ENCODE results near the gene TRPM1. TPM values are rescaled to one million over a fixed set of nuclear protein-coding genes. Genes with fewer than 3 reads are reported as not detected.

TRPM1 gene
- total RNA-seq, 1 donor from 2014 or later = 0.93 TPM

DNA sequence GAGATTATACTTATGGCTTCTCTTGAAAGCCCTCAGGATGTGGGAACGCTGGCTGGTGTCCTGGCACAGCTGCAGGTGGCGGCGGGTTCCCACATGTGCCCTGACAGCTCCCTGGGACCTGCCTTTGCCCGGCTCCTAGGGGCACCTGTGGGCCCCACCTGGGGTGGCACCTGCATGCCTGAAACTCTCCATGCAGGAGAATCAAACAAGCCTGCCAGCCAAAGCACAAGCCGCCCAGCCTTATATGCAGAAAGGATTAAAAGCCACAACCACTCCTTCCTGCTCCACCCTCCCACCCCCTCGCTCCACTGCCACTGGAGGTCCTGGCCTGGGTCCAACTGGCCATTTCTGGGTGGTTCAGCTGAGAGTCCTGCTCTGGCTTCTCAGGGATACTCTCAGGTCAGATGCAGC is 18.1 kb downstream of the TRPM1 start:
- DNase-seq (ENCODE audit: low spot score) = no peak

DNA sequence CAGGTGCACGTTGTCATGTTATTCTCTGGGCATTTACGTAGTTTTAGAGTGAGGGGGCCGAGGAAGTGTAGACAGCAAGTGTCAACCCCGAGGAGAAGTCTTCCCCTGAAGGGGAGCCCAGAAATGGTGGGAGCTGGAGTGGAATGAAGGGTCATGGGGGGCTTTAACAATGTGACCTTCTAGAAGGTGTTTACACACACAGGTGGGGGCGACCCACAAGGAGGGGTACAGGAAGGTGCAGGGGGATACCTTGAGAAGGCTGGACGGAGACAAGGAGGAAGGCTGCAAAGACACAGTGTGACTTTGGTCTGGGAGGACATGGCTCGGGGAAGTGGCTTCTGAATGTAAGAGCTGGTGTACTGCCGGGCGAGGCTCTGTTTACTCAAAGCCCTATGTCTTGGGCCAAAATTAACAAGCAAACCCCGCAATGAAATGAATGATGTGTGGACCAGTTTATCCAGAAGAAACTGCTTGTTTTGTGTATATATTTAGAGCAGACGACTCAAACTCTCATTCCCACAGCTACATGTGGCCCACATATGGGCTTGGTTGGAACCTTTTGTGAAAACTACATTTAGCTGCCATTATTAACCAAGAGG is 18.7 kb downstream of the TRPM1 start:
- no peak for DNase-seq (ENCODE audit: low spot score)

DNA sequence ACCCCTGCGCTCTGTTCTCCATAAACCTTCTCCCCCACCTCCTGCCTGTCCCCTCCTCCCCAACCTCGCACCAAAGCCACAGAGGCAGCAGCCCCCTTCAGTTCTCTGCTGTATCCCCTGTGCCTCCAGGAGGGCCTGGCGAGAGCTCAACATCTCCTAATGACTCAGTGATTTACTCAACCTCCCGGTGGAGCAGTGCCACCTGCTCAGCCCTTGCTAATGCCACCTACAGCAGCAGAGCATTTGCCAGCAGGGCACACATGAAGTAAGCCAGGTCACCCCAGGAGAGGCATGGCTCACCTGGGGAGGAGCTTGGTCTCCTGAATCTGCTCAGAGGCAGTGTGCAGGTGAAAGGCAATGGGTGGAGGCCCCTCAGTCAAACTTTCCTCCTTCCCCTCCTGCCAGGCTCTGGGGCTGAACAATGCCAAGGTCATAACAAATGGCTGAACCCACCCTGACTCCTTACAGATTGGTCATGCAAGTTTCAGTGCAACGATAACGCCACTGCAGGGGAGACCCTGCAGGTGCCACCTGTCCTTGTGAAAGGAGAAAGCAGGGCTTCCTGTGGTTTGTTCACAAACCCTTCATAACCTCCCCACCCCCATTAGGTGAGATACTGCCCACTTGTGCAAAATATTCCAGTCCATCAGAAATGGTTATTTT is 19.8 kb downstream of the TRPM1 start:
- no peak for DNase-seq (ENCODE audit: low spot score)

DNA sequence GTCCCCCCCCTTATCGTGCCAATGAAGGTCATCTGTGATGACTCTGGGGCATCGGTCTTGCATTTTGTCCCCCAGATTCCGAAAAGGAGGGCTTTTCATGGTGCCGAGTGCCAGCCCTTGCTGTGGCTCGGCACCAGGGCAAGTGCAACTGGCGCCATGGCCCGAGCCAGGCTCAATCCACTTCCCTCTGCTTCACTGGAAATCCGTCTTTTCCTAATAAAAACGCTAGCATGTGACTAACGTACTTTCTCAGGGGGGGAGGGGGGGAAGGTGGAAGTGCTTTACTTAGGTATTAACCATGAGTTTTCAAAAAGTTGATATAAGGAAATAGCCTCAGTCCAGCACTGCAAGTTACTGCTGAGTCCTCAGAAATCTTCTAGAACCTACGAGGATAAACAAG is 20.5 kb downstream of the TRPM1 start:
- DNase-seq (ENCODE audit: low spot score) = no peak

DNA sequence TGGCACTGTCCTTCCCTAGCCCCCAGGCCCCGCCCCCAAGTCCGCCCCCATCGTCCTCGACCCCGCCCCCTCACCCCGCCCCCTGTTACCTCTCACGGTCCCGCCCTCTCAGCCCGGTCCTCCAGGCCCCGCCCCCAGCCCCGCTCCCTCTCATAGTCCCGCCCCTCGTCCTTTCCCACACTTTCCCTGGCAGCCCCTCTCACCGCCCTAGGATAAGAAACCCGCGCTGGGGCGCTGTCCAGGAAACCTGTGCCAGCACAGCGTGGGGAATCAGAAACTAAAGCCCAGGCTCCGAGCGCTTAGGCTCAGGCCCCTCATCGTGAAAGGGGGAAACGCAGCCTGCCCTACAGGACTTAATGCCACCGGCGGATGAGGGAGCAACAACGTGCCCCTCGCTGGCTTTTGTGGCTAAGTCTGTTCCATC is 20.9 kb downstream of the TRPM1 start:
- DNase-seq (ENCODE audit: low spot score) = no peak

DNA sequence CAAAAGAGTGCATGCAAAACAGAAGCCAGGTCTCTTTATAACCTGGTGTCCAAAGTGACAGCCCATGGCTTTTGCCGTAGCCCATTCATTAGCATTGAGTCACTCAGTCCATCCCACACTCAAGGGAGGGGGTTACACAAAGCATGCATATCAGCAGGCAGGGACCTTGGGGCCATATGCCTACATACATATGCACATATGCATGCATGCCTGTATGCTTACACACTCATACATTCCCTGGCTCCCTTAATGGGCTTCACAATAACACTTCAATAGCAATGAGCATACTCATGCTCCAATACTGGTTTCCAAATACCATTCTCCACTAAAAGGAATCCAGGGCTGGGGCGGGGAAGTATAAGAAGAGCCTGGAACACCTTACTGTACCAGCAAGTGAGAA is 22.0 kb downstream of the TRPM1 start:
- DNase-seq (ENCODE audit: low spot score) = no peak

DNA sequence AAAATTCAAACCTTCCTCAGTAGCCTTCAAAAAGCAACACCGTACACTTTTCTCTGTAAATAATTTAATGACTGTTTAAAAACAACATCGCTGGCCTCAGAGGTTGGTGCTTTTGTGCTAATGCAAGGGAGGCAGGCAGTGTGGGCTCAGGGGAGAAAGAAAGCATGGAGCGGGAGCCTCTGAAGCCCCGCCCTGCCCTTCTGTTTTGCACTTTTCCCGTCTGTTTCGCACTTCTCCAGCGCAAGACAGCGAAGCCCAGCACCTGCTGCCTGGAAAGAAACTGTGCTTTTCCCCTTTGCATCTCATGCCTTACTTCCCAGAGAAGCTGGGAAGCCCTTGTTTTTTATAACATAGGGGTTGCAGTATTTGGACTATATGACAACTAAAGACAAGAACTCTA is 23.1 kb downstream of the TRPM1 start:
- DNase-seq (ENCODE audit: low spot score) = no peak

DNA sequence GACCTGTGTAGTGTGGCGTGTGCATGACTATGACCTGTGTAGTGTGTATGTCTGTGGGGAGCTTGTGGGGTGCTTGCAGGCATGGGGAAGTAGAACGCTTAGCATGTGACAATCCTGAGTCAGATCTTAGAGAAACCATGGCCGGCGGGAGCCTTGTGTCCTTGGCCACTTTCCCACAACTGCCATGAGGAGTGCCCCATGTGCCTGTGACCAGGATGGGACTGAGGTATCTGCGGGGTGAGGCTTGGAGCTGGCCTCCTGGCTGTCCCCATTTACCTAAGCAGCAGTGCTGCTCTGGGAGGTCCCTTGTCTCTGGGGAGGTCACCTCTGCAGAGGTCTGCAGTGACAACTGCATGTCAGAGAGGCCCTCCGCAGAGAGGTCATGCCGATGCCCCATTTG is 23.6 kb downstream of the TRPM1 start:
- DNase-seq (ENCODE audit: low spot score) = no peak

DNA sequence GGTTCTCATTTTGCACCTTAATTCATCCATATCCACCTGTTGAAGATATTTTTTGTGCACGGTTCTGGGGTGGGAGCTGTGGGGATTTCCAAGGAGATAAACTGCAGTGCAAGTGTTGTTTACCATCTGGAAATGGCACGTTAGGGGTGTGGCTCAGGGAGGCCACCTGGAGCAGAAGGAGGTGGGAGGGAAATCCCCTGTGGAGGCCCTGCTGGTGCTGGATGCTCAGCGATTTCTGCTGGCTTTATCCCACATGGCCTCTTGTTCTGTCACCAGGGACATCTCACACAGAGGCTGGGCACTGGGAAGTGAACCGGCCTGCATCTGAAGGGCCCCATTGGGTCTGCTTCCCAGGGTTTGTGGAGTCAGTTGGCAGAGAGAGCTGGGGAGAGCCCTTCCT is 24.3 kb downstream of the TRPM1 start:
- DNase-seq (ENCODE audit: low spot score) = no peak

DNA sequence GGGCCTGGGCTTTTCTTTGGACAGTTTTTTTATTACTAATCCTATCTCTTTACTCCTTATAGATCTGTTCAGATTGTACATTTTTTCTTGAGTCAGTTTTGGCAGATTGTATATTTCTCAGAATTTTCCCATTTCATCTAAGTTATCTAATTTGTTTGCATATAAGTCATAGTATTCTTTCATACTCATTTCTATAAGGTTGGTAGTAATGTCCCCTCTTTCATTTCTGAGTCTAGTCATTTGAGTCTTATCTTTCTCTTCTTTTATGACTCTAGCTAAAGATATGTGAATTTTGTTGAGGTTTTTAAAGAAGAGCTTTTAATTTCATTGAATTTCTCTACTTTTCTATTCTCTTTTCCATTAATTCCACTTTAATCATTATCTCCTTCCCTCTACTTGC is 27.2 kb downstream of the TRPM1 start:
- no peak for DNase-seq (ENCODE audit: low spot score)

DNA sequence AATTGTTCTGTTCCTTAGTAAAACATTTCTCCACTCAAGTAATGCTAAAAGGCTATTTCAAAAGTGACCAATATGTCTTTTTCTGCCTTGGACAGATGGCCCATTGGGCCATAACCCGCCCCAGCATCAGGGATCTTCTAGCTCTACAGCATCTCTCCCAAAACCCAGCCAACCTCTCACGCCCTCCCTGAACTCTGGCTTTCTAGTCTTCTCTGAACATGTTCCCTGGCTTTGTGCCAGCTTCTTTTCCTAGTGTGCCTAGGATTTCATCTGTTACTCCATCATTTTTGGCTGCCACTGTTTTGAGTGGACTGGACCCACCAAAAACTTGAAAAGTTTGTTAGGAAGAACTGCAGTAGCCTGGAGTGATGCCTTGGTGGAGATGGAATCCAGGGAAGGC is 30.7 kb downstream of the TRPM1 start:
- DNase-seq (ENCODE audit: low spot score) = no peak

DNA sequence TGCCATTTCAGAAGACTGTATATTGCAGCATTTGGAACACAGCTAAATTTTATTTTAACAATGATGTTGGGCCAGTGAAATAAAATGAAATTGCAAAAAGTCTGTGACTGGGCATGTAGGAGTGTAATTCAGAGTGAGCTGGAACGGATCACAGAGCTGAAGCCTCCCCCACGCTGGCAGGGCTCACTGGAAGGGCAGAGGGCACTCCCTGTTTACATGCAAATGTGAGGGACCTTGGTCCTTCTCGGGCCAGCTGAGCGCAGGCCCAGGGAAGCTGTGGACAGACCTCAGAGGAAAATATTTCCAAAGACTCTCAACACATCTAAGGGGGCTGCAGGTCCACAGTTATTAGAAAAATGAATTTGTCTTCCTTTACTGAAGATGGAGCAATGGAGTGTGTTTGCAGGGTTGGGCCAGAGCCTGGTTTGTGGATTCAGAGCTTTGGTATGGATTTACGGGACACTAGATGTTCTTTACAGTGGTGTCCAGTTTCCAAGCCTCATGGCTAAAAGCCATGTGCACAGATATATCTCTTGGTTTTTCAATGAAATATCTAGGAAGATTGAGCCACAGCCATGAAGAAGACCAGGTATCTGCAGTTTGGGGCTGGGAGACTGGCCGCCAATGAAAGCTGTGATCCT is 32.0 kb downstream of the TRPM1 start:
- no peak for DNase-seq (ENCODE audit: low spot score)

DNA sequence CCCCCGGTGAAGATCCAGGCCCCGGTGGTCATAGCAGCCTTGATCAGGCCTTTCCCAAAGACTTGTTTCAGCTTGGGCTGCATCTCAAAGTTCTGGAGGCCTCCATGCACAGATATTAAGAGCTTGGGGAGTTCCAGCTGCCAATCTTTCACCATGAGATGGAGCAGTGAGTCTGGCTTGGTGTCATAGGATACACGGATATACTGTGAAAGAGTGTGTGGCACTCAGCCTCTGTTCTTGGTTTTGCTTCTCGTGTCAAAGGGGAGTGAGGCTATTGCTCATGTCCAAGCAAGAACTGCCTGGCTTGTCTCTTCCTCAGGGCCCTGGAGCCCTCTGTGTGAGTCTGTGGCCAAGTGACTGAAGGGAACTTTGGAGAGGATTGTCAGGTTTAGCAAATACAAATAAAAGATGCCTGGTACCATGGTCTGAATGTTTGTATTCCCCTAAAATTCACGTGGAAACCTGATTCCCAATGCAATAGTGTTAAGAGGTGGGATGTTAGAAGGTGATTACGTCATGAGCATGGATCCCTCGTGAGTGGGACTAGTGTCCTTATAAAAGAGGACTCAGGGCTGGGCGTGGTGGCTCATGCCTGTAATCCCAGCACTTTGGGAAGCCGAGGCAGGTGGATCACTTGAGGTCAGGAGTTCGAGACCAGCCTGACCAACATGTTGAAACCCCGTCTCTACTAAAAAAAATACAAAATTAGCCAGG is 33.5 kb downstream of the TRPM1 start:
- no peak for DNase-seq (ENCODE audit: low spot score)

DNA sequence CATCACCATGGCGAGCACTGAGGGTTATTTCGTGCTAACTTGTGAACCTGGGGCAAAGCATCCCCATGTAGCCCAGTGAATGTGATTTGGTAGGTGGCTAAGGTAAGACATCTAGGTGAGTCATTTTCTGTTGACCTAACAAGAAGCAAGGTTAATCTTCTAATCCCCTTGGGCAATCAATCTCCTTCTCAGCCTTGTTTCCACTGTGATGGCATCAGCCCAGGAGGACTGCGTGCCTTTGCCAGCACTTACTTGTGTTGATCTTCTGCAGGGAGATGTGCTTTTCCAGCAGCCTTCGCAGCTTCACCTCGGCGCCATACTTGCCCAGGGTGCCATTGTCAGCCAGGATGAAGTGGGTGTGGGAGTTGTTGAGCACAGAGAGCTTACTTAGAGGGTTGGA is 35.7 kb downstream of the TRPM1 start:
- no peak for DNase-seq (ENCODE audit: low spot score)

DNA sequence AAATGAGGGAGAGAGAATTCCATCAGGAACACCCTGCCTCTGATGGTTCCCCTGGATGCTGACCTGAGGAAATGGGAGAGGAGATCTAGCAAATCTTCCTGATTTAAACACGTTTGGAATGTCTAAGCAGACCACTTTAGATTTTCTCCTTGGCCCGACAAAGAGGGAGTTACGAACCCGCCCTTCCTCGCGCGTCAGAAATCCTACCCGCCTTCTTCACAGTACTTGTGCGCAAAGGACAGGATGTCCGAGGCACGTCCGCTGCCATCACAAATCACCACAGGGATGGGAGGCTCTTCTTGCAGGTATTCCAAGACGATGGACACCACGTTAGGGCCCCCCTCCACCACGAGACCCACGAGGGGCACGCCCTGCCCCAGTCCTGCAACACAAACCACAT is 38.6 kb downstream of the TRPM1 start:
- DNase-seq (ENCODE audit: low spot score) = no peak

DNA sequence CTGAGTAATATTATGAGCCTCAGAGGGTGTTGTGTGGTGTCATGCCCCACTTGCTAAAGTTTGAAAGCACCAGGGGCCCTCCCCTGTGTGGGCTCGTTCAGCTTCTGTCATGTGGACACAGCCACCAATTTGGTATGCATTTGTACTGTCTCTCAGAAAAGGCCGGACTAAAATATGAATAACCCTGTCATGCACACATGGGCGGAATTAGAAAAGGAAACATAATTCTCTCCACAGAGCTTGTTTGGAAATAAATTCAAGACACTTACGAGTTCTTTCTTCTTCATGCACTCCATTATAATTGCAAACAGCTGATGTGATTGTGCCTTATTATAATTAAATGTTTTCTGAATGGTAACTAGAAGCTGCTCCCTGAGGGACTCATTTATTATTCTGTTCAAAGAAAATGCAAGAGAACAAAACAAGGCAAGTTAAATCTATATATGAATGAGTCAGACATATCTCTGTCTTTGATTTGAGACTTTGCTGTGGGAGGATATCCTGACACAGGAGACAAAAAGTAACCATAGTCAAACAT is 39.1 kb downstream of the TRPM1 start:
- no peak for DNase-seq (ENCODE audit: low spot score)

DNA sequence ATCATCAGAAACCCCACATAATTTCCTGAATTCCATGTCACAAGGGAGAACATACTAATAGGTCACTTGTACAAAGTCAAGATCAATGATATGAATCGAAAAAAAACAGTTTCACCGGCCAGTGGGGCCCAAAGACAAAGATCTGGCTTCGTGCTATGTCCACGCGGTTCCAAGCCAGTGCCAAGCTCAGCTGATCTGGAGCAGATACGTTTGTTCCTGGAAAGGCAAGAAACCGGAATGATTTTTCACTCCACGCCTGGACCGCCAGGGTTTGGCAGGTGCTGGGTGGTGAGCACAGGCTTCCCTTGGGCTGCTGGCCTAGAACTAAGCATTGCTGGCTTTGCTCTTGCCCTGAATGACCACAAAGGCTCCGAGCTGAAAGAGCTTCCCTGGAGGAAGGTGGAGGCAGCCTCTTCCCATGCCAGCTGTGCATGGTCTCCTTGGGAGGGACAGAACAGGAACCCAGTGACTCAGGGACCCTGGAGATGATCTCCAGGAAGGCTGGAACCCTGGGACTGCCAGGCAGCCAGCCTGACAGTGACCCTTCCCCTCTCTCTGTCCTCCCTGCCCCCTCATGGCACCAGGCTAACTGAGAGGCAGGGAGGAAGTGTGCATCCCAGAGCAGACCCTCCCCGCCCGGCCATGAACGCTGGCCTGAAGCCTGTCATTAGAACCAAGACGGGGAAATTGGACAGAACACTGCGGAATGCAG is 40.9 kb downstream of the TRPM1 start:
- DNase-seq (ENCODE audit: low spot score) = no peak

DNA sequence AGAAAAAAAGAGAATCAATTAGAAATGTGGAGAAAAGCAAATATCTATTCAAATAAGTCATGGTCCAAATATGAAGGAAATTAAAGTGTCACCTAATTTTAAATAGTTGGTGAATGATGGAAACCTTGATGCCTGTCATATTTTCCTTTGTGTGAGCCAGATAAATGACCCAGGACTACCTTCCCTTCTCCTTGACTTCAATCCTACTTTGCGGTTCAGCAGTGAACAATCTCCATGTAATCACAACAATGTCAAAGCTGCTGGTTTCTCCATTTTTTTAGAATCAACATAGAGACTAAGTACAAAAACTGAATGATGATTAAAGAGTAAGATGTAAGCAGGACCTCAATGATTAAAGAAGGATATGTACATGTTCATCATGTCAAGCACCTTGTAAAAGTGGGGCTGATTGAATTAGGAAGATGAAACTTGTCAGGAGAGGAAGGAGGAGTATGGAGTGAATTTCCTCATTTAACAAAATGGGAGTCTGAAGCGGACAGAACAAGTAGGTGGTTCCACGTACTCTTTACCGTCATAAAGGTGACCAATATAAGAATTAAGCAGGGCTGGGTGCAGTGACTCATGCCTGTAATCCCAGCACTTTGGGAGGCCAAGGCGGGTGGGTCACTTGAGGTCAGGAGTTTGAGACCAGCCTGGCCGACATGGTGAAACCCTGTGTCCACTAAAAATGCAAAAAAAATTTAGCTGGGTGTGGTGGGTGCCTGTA is 43.1 kb downstream of the TRPM1 start:
- DNase-seq (ENCODE audit: low spot score) = no peak

DNA sequence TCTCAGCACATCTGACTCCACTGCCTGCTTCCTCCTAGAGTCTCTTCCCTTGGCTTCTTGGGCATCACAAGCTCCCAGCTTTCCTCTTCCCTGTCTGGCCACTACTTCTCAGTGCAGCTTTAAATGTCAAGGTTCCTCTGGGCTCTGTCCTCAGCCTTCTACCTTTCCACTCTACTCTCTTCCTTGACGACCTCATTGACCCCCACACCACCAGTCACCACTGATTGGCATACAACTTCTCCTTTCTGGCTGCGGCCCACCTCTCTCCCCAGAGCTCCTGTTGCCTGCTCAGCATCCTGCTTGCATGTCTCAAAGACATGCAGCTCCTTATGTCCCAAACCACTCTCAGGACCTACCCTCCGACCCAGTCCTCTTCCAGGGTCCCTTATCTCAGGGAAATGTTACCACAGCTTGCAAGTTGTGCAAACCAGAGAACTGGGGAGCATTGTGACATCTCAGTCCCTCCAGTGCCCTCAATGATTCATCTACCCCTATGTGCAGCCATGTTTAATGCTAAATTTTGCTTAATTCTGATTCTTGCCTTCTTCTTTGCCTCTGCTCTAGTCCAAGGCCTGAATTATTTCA is 49.9 kb downstream of the TRPM1 start:
- no peak for DNase-seq (ENCODE audit: low spot score)

DNA sequence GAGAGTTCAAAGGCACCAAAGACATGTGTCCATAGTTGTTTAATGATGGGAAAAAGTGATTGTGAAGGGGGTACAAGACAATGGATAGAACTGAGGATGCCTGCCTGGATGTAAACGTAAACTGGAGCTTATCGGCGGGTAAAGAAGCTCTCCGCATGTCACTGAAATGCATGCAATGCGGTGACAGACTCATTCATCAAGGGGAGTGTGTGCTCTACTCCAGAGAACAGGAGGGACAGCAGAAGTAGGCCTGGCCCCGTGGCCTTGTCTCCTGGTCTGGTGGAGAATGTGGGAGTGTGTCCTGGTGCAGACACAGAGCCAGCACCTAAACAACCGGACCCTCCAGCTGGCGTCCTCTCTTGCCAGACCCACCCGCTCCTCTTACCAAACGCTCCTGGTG is 50.6 kb downstream of the TRPM1 start:
- DNase-seq (ENCODE audit: low spot score) = no peak
